HepG2 (cell line): ENCODE measurements around the gene HEMK1. TPM values are rescaled to one million over a fixed set of nuclear protein-coding genes. Genes with fewer than 3 reads are reported as not detected.

Source experiments
- FOXA3 ChIP-seq: IDR thresholded peaks from 2 replicates; pipeline ENCODE4 v1.6.1; 2016; ENCODE audit warnings: missing genetic modification reagents, missing compliant biosample characterization
- IKZF5 ChIP-seq: IDR thresholded peaks from 2 replicates; pipeline ENCODE4 v1.6.1; 2018; ENCODE audit warnings: missing genetic modification reagents, mild to moderate bottlenecking, missing compliant biosample characterization
- JUN ChIP-seq: sonication (generic); formaldehyde crosslinking; IDR thresholded peaks from 2 replicates; pipeline ENCODE4 v1.4.0; 2020; ENCODE audit warnings: mild to moderate bottlenecking, missing genetic modification reagents
- NBN ChIP-seq: fragments of 450-650 bp; conservative IDR thresholded peaks from 2 replicates; pipeline ENCODE4 v1.6.1; 2017
- PBX2 ChIP-seq: IDR thresholded peaks from 2 replicates; pipeline ENCODE4 v1.6.1; 2016; ENCODE audit warnings: control low read depth
- SOX6 ChIP-seq, 2 experiments: fragments of 450-650 bp in 1 of 2; sonication (generic) in 1 of 2; formaldehyde crosslinking in 1 of 2; IDR thresholded peaks; 2 replicates each; pipeline versions ENCODE4 v1.4.0 to v1.6.1; 2017 to 2020; ENCODE audit warnings: antibody characterized with exemption in 1 of 2, mild to moderate bottlenecking in 1 of 2, missing genetic modification reagents in 1 of 2
- SUZ12 ChIP-seq: fragments of 150-350 bp; IDR thresholded peaks from 2 replicates; pipeline ENCODE4 v1.6.1; 2014; ENCODE audit warnings: low read depth, low read length
- ZFP36 ChIP-seq: fragments of 150-350 bp; IDR thresholded peaks from 2 replicates; pipeline ENCODE4 v1.6.1; 2018; ENCODE audit warnings: borderline replicate concordance, low read length, low read depth; ENCODE audit not compliant: partially characterized antibody
- ZMYM4 ChIP-seq: sonication (generic); formaldehyde crosslinking; IDR thresholded peaks from 2 replicates; pipeline ENCODE4 v1.8.1; 2023; ENCODE audit warnings: mild to moderate bottlenecking, missing genetic modification reagents
- ZNF318 ChIP-seq: sonication (generic); formaldehyde crosslinking; IDR thresholded peaks from 2 replicates; pipeline ENCODE4 v1.4.0; 2020; ENCODE audit warnings: mild to moderate bottlenecking, missing genetic modification reagents
- polyA plus RNA-seq, 8 experiments: library from polyadenylated mRNA; depleted of rRNA in 3 of 8; stranded (reverse) in 7 of 8; unstranded in 1 of 8; fragments of >200 nt; fragmentation: Illumina TruSeq in 4 of 8; extraction: Trizol in 4 of 8; gene quantifications; 2 replicates each; pipeline versions ENCODE4 v1.2.1 to v1.2.3, GENCODE V29; 2011 to 2016; ENCODE audit warnings: low read depth in 4 of 8, missing spikeins in 1 of 8, mixed read lengths in 1 of 8; ENCODE audit not compliant: insufficient read depth in 1 of 8
- total RNA-seq, 5 experiments: library from RNA; depleted of rRNA; stranded (reverse); fragments of >200 nt; fragmentation: Illumina TruSeq; extraction: Trizol; gene quantifications; 2 replicates each; pipeline ENCODE4 v1.2.3, GENCODE V29; 2016; ENCODE audit warnings: low read depth in 1 of 5
- TF ChIP-seq, protein P1 (sequence below): sonication (generic); formaldehyde crosslinking; IDR thresholded peaks from 2 replicates; pipeline ENCODE4 v1.8.1; 2023; ENCODE audit warnings: mild to moderate bottlenecking, missing genetic modification reagents
- TF ChIP-seq, protein P2 (sequence below): sonication (generic); formaldehyde crosslinking; IDR thresholded peaks from 2 replicates; pipeline ENCODE4 v1.4.0; 2020; ENCODE audit warnings: missing genetic modification reagents

The HEMK1 gene
- total and polyA plus RNA-seq, 2 of the 13 experiments (the other 11 are each of a cell fraction or from before 2014, with no cell fraction given), result 9.8 to 12.6 TPM

DNA sequence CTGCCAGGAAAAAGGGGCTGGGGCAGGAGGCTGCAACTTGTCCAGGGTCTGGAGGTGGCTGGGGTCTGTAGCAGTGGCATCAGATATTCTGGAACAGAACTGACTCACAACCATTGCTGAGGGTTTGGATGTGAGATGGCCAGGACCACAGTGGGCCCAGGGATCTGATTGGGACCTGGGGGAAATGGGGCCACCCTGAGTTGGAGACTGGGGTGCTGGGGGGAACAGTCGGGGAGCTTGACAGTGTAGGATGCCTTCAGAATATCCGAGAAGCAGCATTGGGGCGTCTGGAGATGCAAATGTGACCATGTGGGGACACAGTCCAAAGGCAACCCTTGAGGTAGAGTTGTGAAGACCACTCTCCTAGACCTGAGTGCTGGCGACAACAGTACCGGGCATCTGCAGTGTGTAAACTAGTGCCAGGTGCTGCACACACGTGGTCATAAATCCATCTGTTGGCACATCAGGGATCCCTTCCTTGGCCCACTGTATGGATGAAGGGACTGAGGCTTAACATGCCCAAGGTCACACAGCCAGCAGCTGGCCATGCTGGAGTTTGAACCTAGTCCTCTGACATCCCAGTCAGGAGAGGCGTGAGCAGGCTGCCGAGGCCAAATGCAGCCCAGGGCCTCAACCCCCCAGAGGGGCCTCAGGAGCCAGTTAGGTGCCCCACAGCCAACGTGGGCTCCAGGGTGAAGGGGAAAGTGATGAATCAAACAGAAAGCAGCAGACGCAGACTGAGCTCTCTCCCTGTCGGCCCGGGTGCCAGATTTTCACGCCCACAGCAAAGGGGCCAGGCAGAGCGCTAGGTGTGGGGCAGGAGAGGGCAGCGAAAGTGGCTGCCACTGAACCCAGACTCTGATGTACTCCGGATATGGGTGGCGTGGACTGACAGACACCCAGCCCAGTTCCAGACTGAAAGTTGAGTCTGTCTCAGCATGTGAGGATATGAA lies 18.8 kb downstream of the HEMK1 start (continued):
- TF ChIP-seq NBN (no peak), PBX2 (0 out of 2 replicates have a peak, but pooled peaks have one; percentile 21), ZNF318 (CRISPR knock-in tag) (no peak), ZFP36 (no peak), SUZ12 (no peak), ZMYM4 (CRISPR knock-in tag) (0 out of 2 replicates have a peak, but pooled peaks have one; percentile 40), JUN (CRISPR knock-in tag) (0 out of 2 replicates have a peak, but pooled peaks have one; percentile 3), SOX6 (IDR thresholded peaks at IDR 0.05) (no peak), SOX6 (CRISPR knock-in tag; IDR thresholded peaks at IDR 0.05) (peak; percentile 36; the same call in 1 of the 2 replicates), FOXA3 (CRISPR knock-in tag) (no peak; the same call in 1 of the 2 replicates), IKZF5 (peak; percentile 78; the same call in 1 of the 2 replicates)
- TF ChIP-seq, protein P1, sequence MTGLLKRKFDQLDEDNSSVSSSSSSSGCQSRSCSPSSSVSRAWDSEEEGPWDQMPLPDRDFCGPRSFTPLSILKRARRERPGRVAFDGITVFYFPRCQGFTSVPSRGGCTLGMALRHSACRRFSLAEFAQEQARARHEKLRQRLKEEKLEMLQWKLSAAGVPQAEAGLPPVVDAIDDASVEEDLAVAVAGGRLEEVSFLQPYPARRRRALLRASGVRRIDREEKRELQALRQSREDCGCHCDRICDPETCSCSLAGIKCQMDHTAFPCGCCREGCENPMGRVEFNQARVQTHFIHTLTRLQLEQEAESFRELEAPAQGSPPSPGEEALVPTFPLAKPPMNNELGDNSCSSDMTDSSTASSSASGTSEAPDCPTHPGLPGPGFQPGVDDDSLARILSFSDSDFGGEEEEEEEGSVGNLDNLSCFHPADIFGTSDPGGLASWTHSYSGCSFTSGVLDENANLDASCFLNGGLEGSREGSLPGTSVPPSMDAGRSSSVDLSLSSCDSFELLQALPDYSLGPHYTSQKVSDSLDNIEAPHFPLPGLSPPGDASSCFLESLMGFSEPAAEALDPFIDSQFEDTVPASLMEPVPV (CRISPR knock-in tag), result 0 out of 2 replicates have a peak, but pooled peaks have one; percentile 32
- TF ChIP-seq, protein P2, sequence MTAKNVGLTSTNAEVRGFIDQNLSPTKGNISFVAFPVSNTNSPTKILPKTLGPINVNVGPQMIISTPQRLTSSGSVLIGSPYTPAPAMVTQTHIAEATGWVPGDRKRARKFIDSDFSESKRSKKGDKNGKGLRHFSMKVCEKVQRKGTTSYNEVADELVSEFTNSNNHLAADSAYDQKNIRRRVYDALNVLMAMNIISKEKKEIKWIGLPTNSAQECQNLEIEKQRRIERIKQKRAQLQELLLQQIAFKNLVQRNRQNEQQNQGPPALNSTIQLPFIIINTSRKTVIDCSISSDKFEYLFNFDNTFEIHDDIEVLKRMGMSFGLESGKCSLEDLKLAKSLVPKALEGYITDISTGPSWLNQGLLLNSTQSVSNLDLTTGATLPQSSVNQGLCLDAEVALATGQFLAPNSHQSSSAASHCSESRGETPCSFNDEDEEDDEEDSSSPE (CRISPR knock-in tag), result peak; percentile 47; the same call in 1 of the 2 replicates
